Omental fat pad (tissue), 4 donors: Measurements from ENCODE around the gene TBC1D22A. TPM values are rescaled to one million over a fixed set of nuclear protein-coding genes. Genes with fewer than 3 reads are reported as not detected.
"Not testable (repeated sequence)": the region's sequence is repeated elsewhere in the genome, so short reads cannot be mapped to it uniquely, and the experiment has no call there.

ENCODE experiments used
- ATAC-seq: fragments of 150-250 bp; one replicate; pipeline ENCODE4 v1.9.1; 2016; ENCODE audit warnings: mild to moderate bottlenecking, moderate library complexity; ENCODE audit not compliant: low FRiP score
- DNase-seq: peaks from one replicate; pipeline ENCODE4 v3.0.0-alpha.2; 2019; ENCODE audit warnings: low spot score
- total RNA-seq, 4 donors: library from RNA; depleted of rRNA; stranded (reverse); fragments of >200 nt; gene quantifications; one replicate each; pipeline ENCODE4 v1.1.0, GENCODE V29; 2016
- TF ChIP-seq, protein P1 (sequence below), 3 donors: fragments of 450-650 bp; IDR thresholded peaks; one replicate each; pipeline ENCODE4 v1.5.1; 2016 to 2017; ENCODE audit warnings: antibody characterized with exemption in 3 of 3, mild to moderate bottlenecking in 3 of 3, moderate library complexity in 2 of 3

Gene TBC1D22A
- total RNA-seq, 4 donors from 2014 or later, result 21.3 to 31.2 (median 24.5) TPM

DNA sequence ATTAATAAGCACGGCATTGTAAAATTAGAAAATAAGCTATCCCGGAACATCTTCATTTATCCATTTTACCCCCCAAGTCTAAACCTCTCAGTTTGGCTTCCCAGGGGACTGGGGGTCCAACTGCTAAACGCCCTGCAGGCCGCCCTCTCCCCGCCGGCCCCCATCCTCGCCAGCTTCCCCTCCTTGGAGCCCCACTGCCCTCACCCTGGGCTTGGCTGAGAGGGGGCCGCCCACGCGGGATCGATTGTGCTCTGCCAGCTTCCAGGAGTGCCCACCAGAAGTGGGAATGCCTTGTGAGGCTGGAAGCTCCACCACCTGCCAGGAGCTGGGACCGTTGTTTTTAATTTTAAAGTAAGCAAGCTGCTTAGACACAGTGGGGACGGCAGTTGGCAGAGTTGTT is 353.5 kb downstream of the TBC1D22A start:
- no peak for ATAC-seq
- TF ChIP-seq, protein P1, sequence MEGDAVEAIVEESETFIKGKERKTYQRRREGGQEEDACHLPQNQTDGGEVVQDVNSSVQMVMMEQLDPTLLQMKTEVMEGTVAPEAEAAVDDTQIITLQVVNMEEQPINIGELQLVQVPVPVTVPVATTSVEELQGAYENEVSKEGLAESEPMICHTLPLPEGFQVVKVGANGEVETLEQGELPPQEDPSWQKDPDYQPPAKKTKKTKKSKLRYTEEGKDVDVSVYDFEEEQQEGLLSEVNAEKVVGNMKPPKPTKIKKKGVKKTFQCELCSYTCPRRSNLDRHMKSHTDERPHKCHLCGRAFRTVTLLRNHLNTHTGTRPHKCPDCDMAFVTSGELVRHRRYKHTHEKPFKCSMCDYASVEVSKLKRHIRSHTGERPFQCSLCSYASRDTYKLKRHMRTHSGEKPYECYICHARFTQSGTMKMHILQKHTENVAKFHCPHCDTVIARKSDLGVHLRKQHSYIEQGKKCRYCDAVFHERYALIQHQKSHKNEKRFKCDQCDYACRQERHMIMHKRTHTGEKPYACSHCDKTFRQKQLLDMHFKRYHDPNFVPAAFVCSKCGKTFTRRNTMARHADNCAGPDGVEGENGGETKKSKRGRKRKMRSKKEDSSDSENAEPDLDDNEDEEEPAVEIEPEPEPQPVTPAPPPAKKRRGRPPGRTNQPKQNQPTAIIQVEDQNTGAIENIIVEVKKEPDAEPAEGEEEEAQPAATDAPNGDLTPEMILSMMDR (IDR thresholded peaks at IDR 0.05), result no peak
- no peak for DNase-seq

DNA sequence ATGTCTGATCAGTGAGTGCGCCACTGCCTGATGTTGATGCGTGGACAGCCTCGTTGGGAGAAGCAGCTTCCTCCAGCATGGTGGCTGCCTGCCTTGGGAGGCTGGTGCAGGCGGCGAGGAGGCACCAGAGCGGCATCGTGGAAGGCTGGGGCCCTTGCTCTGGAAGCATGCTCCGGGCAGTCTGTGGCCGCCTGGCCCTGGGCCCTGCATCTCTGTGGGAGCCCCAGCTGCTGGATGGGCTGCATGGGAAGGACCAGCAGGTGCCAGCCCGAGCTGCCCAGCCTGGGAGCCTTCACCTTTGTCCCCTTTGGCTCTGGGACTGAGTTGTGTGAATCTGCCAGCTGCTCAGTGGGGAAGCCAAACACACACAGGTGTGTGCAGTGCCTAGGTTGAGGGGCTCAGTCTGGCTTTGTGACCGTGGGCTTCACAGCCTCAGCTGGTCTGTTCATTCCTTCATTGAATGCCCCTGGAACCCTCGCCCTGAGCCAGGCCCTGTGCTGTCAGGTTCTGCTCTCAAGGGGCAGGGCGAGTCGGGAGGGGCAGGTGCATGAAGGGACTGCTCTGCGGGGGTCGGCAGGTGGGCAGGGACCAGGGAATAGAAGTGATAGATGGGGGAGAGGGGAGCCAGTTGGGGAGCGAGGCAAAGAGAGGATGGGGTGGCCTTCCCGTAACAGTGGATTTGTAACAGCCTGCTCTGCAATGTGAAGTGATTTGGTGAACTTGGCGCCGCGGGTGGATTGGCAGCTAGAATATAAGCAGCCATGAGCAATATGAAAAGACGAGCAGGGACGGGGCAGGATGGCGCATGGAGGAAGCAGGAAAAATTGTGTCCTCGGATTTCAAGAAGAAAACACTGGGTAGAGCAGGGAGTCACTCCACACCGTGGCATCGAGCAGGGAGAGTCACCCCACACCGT is 354.2 kb downstream of the TBC1D22A start:
- ATAC-seq, result no peak
- DNase-seq, result no peak

DNA sequence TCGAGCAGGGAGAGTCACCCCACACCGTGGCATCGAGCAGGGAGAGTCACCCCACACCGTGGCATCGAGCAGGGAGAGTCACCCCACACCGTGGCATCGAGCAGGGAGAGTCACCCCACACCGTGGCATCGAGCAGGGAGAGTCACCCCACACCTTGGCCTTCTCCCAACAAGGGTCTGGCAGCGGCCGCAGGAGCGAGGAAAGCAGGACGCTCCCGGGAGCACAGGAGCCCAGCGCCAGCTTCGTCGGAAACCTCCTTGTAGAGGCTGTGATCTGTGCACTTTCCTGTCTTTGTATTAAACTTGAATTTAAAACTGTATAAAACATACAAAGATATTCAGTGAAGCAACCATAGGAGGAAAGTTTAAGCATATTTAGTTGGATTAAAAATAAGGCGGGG is 355.0 kb downstream of the TBC1D22A start:
- not testable (repeated sequence) for ATAC-seq, DNase-seq

More for the DNA sequence above, 354.2 kb downstream of the TBC1D22A start:
- TF ChIP-seq, protein P1 (IDR thresholded peaks at IDR 0.05), result no peak

DNA sequence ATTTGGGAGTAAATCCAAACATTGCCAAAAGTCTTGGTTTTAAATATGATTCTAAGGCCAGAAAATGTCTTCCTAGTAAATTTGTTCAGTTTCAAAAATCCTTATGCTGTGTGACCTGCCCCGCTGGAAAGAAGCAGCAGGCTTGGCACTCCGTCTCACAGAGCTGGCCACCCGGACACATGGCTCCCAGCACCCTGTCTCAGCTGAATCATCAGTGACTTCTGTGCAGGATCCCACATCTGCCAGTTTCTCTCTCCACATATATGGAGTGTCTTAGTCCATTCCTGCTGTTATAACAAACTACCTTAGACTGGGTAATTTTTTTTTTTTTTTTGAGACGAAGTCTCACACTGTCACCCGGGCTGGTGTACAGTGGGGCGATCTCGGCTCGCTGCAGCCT is 356.7 kb downstream of the TBC1D22A start:
- TF ChIP-seq, protein P1 (IDR thresholded peaks at IDR 0.05), result no peak
- ATAC-seq, result no peak
- DNase-seq, result no peak

DNA sequence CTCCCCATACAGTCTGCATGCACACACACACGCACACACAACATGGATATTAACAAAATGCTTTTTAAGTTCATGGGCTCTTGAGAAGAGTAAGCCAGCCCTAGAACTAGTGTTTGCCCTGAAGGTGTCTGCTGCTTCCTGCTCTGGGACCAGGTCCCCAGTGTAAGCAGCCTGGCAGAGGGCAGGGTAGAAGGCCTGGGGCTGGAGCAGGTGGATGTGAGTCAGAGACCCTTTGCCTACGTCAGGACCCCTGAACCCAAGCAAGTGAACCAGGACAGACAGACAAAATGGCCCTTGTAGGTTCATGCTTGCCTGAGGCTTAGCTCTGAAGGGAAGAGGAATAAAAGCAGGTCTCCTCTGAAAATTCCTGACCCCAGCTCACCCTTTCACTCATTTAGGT is 357.9 kb downstream of the TBC1D22A start:
- TF ChIP-seq, protein P1 (IDR thresholded peaks at IDR 0.05), result no peak
- ATAC-seq, result no peak
- DNase-seq, result no peak

DNA sequence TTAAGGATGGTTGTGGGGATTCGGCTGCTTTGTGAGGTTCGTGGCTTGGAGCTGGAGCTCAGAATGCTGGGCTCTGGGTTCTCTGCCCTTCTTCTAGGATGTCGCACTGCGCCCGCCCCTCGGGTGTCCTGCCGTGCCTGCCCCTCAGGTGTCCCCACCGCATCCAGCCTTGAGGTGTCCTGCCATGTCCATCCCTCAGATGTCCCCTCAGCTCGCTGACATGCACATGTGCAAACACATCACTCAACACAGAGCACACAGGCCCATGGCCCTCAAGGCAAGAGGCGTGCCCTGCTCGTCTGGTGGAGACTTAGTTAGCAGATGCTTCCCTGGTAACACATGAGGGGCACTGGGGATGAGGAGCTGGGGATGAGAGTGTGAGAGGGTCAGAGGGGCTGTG is 359.3 kb downstream of the TBC1D22A start:
- TF ChIP-seq, protein P1 (IDR thresholded peaks at IDR 0.05), result no peak
- ATAC-seq, result no peak

DNA sequence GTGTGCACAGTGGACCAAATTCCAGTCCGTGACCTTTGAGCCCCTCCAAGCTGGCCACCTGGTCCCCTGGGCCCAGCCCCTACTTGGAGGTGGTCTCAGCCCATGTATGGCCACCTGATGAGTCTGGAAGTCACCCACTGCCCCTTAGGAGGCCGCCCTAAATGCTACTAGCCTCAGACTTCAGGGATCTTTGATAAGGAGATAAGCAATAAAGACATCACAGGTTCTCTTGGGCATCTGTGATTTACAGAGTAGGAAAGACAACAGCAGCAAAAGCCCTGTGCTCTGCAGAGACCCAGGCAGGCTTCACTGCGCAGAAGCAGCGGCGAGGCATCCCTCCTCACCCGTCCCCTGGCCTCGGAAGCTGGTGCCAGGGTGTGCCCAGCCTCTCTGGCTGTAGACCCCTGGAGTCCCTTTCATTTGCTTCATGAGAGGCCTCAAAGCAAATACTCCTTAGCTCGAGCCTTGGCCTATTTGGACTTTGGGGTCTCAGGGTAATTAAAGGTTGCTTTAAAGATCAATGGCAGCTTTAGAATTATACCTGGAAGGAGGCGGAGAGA is 360.1 kb downstream of the TBC1D22A start:
- TF ChIP-seq, protein P1 (IDR thresholded peaks at IDR 0.05), result no peak
- no peak for ATAC-seq
- no peak for DNase-seq

More for the DNA sequence above, 359.3 kb downstream of the TBC1D22A start:
- no peak for DNase-seq
